ENCODE results near the gene ICE1.

Gene ICE1

GRCh38 chr5:5437227-5438172 lies 15.0 kb downstream of the ICE1 start:
- no peaks in the 10 kb centered on the region for H3K27me3 ChIP-seq (replicated peaks in 2 of 5; ENCODE audit: control insufficient read depth in 4 of 5, insufficient read depth in 5 of 5, low read length in 4 of 5)
- CTCF ChIA-PET, result interaction anchor here (1.3 kb wide), 1 partner anchor 17 kb away, joined by 3 read pairs; no protein-coding TSS in a partner anchor
- H3K4me1 ChIP-seq (ENCODE audit: control extremely low read depth in 1 of 4, control insufficient read depth in 4 of 4, insufficient read depth in 4 of 4, low read length in 3 of 4), result no peaks in the 10 kb centered on the region
- DNase-seq, result no peak
- H3K27ac ChIP-seq (ENCODE audit: insufficient read depth in 1 of 2, low read depth in 1 of 2, low read length in 2 of 2, poor library complexity in 1 of 2, severe bottlenecking in 2 of 2), result no peak overlapping the region
- POLR2A ChIA-PET, result no interaction called here
- 94% methylated on average over 8 of the region's 11 CpGs for WGBS (ENCODE audit: insufficient coverage)
- H3K4me3 ChIP-seq (ENCODE audit: control insufficient read depth in 1 of 7, extremely low read depth in 1 of 7, insufficient read depth in 4 of 7, low read depth in 2 of 7, low read length in 6 of 7), result no peak overlapping the region
- no peaks in the 10 kb centered on the region for H3K9me3 ChIP-seq (ENCODE audit: control extremely low read depth in 1 of 5, control insufficient read depth in 4 of 5, insufficient read depth in 2 of 5, low read depth in 1 of 5, low read length in 4 of 5)
- H3K36me3 ChIP-seq (ENCODE audit: control insufficient read depth in 4 of 4, insufficient read depth in 4 of 4, low read length in 3 of 4), result peaks cover 0 to 13% (median 5%) of the 10 kb centered on the region in 4 experiments

- Histone ChIP-seq H3K27me3 (replicated peaks in 2 of 5; ENCODE audit: control insufficient read depth in 4 of 5, insufficient read depth in 5 of 5, low read length in 4 of 5) (no peaks in the 10 kb centered on the region), H3K36me3 (ENCODE audit: control insufficient read depth in 4 of 4, insufficient read depth in 4 of 4, low read length in 3 of 4) (peaks cover 15 to 46% (median 24%) of the 10 kb centered on the region in 4 experiments), H3K27ac (ENCODE audit: insufficient read depth in 1 of 2, low read depth in 1 of 2, low read length in 2 of 2, poor library complexity in 1 of 2, severe bottlenecking in 2 of 2) (no peak overlapping the region), H3K4me1 (ENCODE audit: control extremely low read depth in 1 of 4, control insufficient read depth in 4 of 4, insufficient read depth in 4 of 4, low read length in 3 of 4) (no peaks in the 10 kb centered on the region), H3K9me3 (ENCODE audit: control extremely low read depth in 1 of 5, control insufficient read depth in 4 of 5, insufficient read depth in 2 of 5, low read depth in 1 of 5, low read length in 4 of 5) (no peaks in the 10 kb centered on the region), H3K4me3 (ENCODE audit: control insufficient read depth in 1 of 7, extremely low read depth in 1 of 7, insufficient read depth in 4 of 7, low read depth in 2 of 7, low read length in 6 of 7) (no peak overlapping the region)
- DNase-seq, result no peak
- ChIA-PET CTCF (no interaction called here), POLR2A (no interaction called here)
- 86% methylated on average over 1 of the region's 1 CpG for WGBS (ENCODE audit: insufficient coverage)
Measured at GRCh38 chr5:5451863-5452262, 29.4 kb downstream of the ICE1 start.

DNA sequence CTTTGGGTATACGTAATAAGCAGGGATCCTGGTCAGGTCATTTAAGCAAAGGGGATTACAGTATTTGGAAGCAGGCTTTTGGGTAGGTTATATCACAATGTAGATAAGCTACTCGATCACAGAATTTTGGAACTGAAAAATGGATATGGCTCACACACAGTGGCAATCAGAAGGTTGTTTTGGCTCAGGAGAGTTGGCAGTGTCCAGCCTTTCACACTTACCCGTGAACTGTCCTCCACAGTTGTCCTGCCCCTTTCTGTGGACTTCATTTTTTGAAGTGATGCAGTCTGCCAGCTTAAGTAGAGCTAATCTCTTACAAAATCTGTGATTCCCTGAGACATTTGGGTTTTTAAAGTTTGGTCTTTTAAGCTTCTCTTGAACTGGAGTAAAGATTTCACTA lies 30.7 kb downstream of the ICE1 start:
- no peak overlapping the region for H3K4me3 ChIP-seq (ENCODE audit: control insufficient read depth in 1 of 7, extremely low read depth in 1 of 7, insufficient read depth in 4 of 7, low read depth in 2 of 7, low read length in 6 of 7)
- CTCF ChIA-PET, result no interaction called here
- POLR2A ChIA-PET, result interaction anchor here (0.7 kb wide), 1 partner anchor 15 kb away, joined by 3 read pairs; no protein-coding TSS in a partner anchor
- peaks cover 16 to 50% (median 26%) of the 10 kb centered on the region in 4 experiments for H3K36me3 ChIP-seq (ENCODE audit: control insufficient read depth in 4 of 4, insufficient read depth in 4 of 4, low read length in 3 of 4)
- H3K9me3 ChIP-seq (ENCODE audit: control extremely low read depth in 1 of 5, control insufficient read depth in 4 of 5, insufficient read depth in 2 of 5, low read depth in 1 of 5, low read length in 4 of 5), result no peaks in the 10 kb centered on the region
- H3K27me3 ChIP-seq (replicated peaks in 2 of 5; ENCODE audit: control insufficient read depth in 4 of 5, insufficient read depth in 5 of 5, low read length in 4 of 5), result no peaks in the 10 kb centered on the region
- DNase-seq, result no peak
- no peaks in the 10 kb centered on the region for H3K4me1 ChIP-seq (ENCODE audit: control extremely low read depth in 1 of 4, control insufficient read depth in 4 of 4, insufficient read depth in 4 of 4, low read length in 3 of 4)
- H3K27ac ChIP-seq (ENCODE audit: insufficient read depth in 1 of 2, low read depth in 1 of 2, low read length in 2 of 2, poor library complexity in 1 of 2, severe bottlenecking in 2 of 2), result no peak overlapping the region
- 100% methylated on average over 3 of the region's 3 CpGs for WGBS (ENCODE audit: insufficient coverage)

GRCh38 chr5:5454391-5454790 lies 31.9 kb downstream of the ICE1 start:
- Histone ChIP-seq H3K36me3 (ENCODE audit: control insufficient read depth in 4 of 4, insufficient read depth in 4 of 4, low read length in 3 of 4) (peaks cover 13 to 52% (median 31%) of the 10 kb centered on the region in 4 experiments), H3K27me3 (replicated peaks in 2 of 5; ENCODE audit: control insufficient read depth in 4 of 5, insufficient read depth in 5 of 5, low read length in 4 of 5) (no peaks in the 10 kb centered on the region), H3K27ac (ENCODE audit: insufficient read depth in 1 of 2, low read depth in 1 of 2, low read length in 2 of 2, poor library complexity in 1 of 2, severe bottlenecking in 2 of 2) (no peak overlapping the region), H3K4me1 (ENCODE audit: control extremely low read depth in 1 of 4, control insufficient read depth in 4 of 4, insufficient read depth in 4 of 4, low read length in 3 of 4) (no peaks in the 10 kb centered on the region), H3K9me3 (ENCODE audit: control extremely low read depth in 1 of 5, control insufficient read depth in 4 of 5, insufficient read depth in 2 of 5, low read depth in 1 of 5, low read length in 4 of 5) (no peaks in the 10 kb centered on the region), H3K4me3 (ENCODE audit: control insufficient read depth in 1 of 7, extremely low read depth in 1 of 7, insufficient read depth in 4 of 7, low read depth in 2 of 7, low read length in 6 of 7) (no peak overlapping the region)
- WGBS (ENCODE audit: insufficient coverage), result 100% methylated on average over 3 of the region's 5 CpGs
- no peak for DNase-seq
- ChIA-PET CTCF (interaction anchor here (1.0 to 1.1 kb wide), 3 partner anchors 17 to 37 kb away, joined by 3 read pairs; no protein-coding TSS in a partner anchor), POLR2A (no interaction called here)

- 88% methylated on average over 3 of the region's 5 CpGs for WGBS (ENCODE audit: insufficient coverage)
- Histone ChIP-seq H3K4me1 (ENCODE audit: control extremely low read depth in 1 of 4, control insufficient read depth in 4 of 4, insufficient read depth in 4 of 4, low read length in 3 of 4) (no peaks in the 10 kb centered on the region), H3K9me3 (ENCODE audit: control extremely low read depth in 1 of 5, control insufficient read depth in 4 of 5, insufficient read depth in 2 of 5, low read depth in 1 of 5, low read length in 4 of 5) (no peaks in the 10 kb centered on the region), H3K4me3 (ENCODE audit: control insufficient read depth in 1 of 7, extremely low read depth in 1 of 7, insufficient read depth in 4 of 7, low read depth in 2 of 7, low read length in 6 of 7) (no peak overlapping the region), H3K27me3 (replicated peaks in 2 of 5; ENCODE audit: control insufficient read depth in 4 of 5, insufficient read depth in 5 of 5, low read length in 4 of 5) (no peaks in the 10 kb centered on the region), H3K36me3 (ENCODE audit: control insufficient read depth in 4 of 4, insufficient read depth in 4 of 4, low read length in 3 of 4) (peaks cover 27 to 63% (median 46%) of the 10 kb centered on the region in 4 experiments), H3K27ac (ENCODE audit: insufficient read depth in 1 of 2, low read depth in 1 of 2, low read length in 2 of 2, poor library complexity in 1 of 2, severe bottlenecking in 2 of 2) (no peak overlapping the region)
- ChIA-PET POLR2A (no interaction called here), CTCF (no interaction called here)
- DNase-seq, result no peak
Measured at GRCh38 chr5:5456858-5457257, 34.4 kb downstream of the ICE1 start.

- no peak overlapping the region for H3K4me3 ChIP-seq (ENCODE audit: control insufficient read depth in 1 of 7, extremely low read depth in 1 of 7, insufficient read depth in 4 of 7, low read depth in 2 of 7, low read length in 6 of 7)
- no peaks in the 10 kb centered on the region for H3K4me1 ChIP-seq (ENCODE audit: control extremely low read depth in 1 of 4, control insufficient read depth in 4 of 4, insufficient read depth in 4 of 4, low read length in 3 of 4)
- CTCF ChIA-PET, result no interaction called here
- no peaks in the 10 kb centered on the region for H3K9me3 ChIP-seq (ENCODE audit: control extremely low read depth in 1 of 5, control insufficient read depth in 4 of 5, insufficient read depth in 2 of 5, low read depth in 1 of 5, low read length in 4 of 5)
- peaks cover 29 to 84% (median 55%) of the 10 kb centered on the region in 4 experiments for H3K36me3 ChIP-seq (ENCODE audit: control insufficient read depth in 4 of 4, insufficient read depth in 4 of 4, low read length in 3 of 4)
- no peaks in the 10 kb centered on the region for H3K27me3 ChIP-seq (replicated peaks in 2 of 5; ENCODE audit: control insufficient read depth in 4 of 5, insufficient read depth in 5 of 5, low read length in 4 of 5)
- DNase-seq, result no peak
- POLR2A ChIA-PET, result no interaction called here
- no peak overlapping the region for H3K27ac ChIP-seq (ENCODE audit: insufficient read depth in 1 of 2, low read depth in 1 of 2, low read length in 2 of 2, poor library complexity in 1 of 2, severe bottlenecking in 2 of 2)
- WGBS (ENCODE audit: insufficient coverage), result 86% methylated on average over 2 of the region's 4 CpGs
Measured at GRCh38 chr5:5460311-5460710, 37.8 kb downstream of the ICE1 start.

- H3K4me1 ChIP-seq (ENCODE audit: control extremely low read depth in 1 of 4, control insufficient read depth in 4 of 4, insufficient read depth in 4 of 4, low read length in 3 of 4), result no peaks in the 10 kb centered on the region
- no peak overlapping the region for H3K4me3 ChIP-seq (ENCODE audit: control insufficient read depth in 1 of 7, extremely low read depth in 1 of 7, insufficient read depth in 4 of 7, low read depth in 2 of 7, low read length in 6 of 7)
- CTCF ChIA-PET, result no interaction called here
- H3K27me3 ChIP-seq (replicated peaks in 2 of 5; ENCODE audit: control insufficient read depth in 4 of 5, insufficient read depth in 5 of 5, low read length in 4 of 5), result no peaks in the 10 kb centered on the region
- H3K27ac ChIP-seq (ENCODE audit: insufficient read depth in 1 of 2, low read depth in 1 of 2, low read length in 2 of 2, poor library complexity in 1 of 2, severe bottlenecking in 2 of 2), result no peak overlapping the region
- 100% methylated on average over 2 of the region's 4 CpGs for WGBS (ENCODE audit: insufficient coverage)
- POLR2A ChIA-PET, result no interaction called here
- no peak for DNase-seq
- H3K9me3 ChIP-seq (ENCODE audit: control extremely low read depth in 1 of 5, control insufficient read depth in 4 of 5, insufficient read depth in 2 of 5, low read depth in 1 of 5, low read length in 4 of 5), result no peaks in the 10 kb centered on the region
- H3K36me3 ChIP-seq (ENCODE audit: control insufficient read depth in 4 of 4, insufficient read depth in 4 of 4, low read length in 3 of 4), result peaks cover 28 to 88% (median 55%) of the 10 kb centered on the region in 4 experiments
Measured at GRCh38 chr5:5461012-5461411, 38.5 kb downstream of the ICE1 start.

Data from common myeloid progenitor, CD34-positive (primary cell).